COLO668 (cell line): ENCODE data around the gene HMOX2.

Experiments
- DNase-seq: peaks from one replicate; lab custom pipeline; 2025; ENCODE audit not compliant: unreplicated experiment; lab: John Stamatoyannopoulos, UW

The HMOX2 gene

DNA sequence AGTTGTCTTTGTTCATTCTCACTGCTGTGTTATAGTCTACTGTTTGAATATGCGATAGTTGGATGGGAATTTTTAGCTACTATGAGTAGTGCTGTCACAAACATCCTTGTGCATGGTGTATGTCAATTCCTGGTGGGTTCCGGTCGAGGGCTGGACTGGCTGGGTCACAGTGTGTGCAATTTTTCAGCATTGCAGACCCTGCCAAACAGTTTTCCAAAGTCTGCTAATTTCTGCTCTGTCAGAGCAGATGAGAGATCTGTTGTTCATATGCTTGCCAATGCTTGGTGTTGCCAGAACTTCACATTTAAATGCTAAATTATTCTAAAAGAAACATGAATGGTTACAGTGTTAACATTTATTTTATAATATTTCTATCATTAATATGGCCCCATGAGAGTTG, 76.3 kb downstream of the HMOX2 start:
- DNase-seq, result no peak

- DNase-seq, result peak; percentile 23
Measured at GRCh38 chr16:4556112-4556511, 79.9 kb downstream of the HMOX2 start, which contains the start of gene C16orf96. TSS of gene C16orf96 (plus strand) at chr16:4556340. CDS start at chr16:4556490, 150 bp downstream.

- no peak for DNase-seq
Measured at GRCh38 chr16:4556580-4556979, 80.4 kb downstream of the HMOX2 start.

DNA sequence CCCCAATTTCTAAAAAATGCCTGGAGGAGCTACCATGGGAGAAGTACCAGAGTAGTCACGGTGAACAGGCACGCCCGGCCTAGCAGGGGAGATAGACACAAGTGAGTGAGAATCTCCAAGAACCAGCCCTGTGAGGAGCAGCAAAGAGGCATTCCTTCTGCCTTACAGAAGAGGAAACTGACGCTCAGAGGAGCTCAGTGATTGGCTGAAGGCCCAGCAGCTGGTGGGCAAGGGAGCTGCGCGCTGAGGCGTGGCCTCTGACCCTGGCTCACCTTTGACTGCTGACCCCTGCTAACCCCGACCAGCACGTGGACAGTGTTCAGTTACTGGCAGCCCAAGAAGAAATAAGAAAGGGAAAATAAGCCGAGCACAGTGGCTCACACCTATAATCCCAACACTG, 81.8 kb downstream of the HMOX2 start:
- no peak for DNase-seq
